ENCODE data around the gene TRIM58.

The TRIM58 gene

DNA sequence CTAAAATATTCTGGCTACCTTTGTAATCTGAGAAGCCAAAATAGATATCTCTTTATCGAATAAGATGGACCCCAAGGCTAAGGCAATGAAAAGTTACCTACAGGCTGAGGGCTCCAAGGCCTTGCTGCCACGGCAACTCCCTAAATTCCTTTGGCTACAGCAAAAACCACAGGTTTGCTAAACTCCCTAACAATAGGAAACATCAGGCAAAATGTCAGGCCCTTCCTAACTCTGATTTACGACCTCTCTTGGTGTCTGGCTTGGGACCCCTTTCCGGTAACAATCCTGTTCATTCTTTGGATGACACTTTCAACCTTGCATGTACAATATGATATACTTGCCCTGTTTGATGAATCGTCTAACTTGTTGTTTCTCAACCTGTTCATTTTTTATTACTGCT lies 51.8 kb downstream of the TRIM58 start:
- H3K18ac ChIP-seq (ENCODE audit: low read length) = no peak overlapping the region
- H3K79me2 ChIP-seq (ENCODE audit: control insufficient read depth, insufficient read depth, low read length, poor library complexity) = no peaks in the 10 kb centered on the region
- H3K36me3 ChIP-seq (ENCODE audit: control insufficient read depth in 1 of 2, insufficient read depth in 2 of 2, low read length in 2 of 2) = no peaks in the 10 kb centered on the region
- H4K12ac ChIP-seq (ENCODE audit: low read depth, low read length) = no peak overlapping the region
- no peak overlapping the region for H2AK5ac ChIP-seq (ENCODE audit: low read length)
- no peak overlapping the region for H3K27ac ChIP-seq (ENCODE audit: low read depth, low read length)
- no peak overlapping the region for H2BK5ac ChIP-seq (ENCODE audit: low read depth, low read length, poor library complexity)
- H3K9me3 ChIP-seq (ENCODE audit: insufficient read depth, low read depth, low read length) = peaks cover 1% of the 10 kb centered on the region
- no peak overlapping the region for H2BK12ac ChIP-seq (ENCODE audit: low read length)
- no CpG with 5 or more reads among the region's 5 CpGs for WGBS (ENCODE audit: extremely low coverage, insufficient coverage, insufficient read length)
- no peak overlapping the region for H3K14ac ChIP-seq (ENCODE audit: low read length)
- H3K4me1 ChIP-seq (ENCODE audit: control insufficient read depth in 1 of 2, insufficient read depth in 2 of 2, low read length in 2 of 2) = peaks cover 2 to 7% of the 10 kb centered on the region in 2 experiments
- H3K79me1 ChIP-seq (ENCODE audit: low read length) = no peaks in the 10 kb centered on the region
- H3K9ac ChIP-seq (ENCODE audit: low read length) = no peak overlapping the region
- DNase-seq = no peak
- no peak overlapping the region for H2AFZ ChIP-seq (ENCODE audit: insufficient read depth, low read length, poor library complexity)
- H3K4me3 ChIP-seq (ENCODE audit: low read depth, low read length) = no peak overlapping the region
- no peak overlapping the region for H4K8ac ChIP-seq (ENCODE audit: low read depth, low read length)
- no peaks in the 10 kb centered on the region for H3K27me3 ChIP-seq (ENCODE audit: insufficient read depth, low read length)
- no peak overlapping the region for H2BK120ac ChIP-seq (ENCODE audit: insufficient read depth, low read length, poor library complexity)
- H3K23ac ChIP-seq (ENCODE audit: low read length) = no peak overlapping the region
- no peak overlapping the region for H3K4me2 ChIP-seq (ENCODE audit: low read length)
- H3K4ac ChIP-seq (ENCODE audit: low read depth, low read length) = no peak overlapping the region
- H4K91ac ChIP-seq (ENCODE audit: low read depth, low read length) = no peak overlapping the region

DNA sequence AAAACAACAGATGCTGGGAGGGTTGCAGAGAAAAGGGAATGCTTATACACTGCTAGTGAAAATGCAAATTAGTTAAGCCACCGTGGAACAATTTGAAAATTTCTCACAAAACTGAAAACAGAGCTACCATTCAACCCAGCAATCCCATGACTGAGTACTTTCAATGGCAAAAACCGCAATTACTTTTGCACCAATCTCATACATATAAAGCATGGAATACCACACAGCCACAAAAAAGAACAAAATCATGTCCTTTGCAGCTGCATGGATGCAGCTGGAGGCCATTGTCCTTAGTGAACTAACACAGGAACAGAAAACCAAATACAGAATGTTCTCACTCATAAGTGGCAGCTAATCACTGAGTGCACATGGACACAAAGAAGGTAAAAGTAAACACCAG lies 56.8 kb downstream of the TRIM58 start:
- no peak overlapping the region for H3K4ac ChIP-seq (ENCODE audit: low read depth, low read length)

DNA sequence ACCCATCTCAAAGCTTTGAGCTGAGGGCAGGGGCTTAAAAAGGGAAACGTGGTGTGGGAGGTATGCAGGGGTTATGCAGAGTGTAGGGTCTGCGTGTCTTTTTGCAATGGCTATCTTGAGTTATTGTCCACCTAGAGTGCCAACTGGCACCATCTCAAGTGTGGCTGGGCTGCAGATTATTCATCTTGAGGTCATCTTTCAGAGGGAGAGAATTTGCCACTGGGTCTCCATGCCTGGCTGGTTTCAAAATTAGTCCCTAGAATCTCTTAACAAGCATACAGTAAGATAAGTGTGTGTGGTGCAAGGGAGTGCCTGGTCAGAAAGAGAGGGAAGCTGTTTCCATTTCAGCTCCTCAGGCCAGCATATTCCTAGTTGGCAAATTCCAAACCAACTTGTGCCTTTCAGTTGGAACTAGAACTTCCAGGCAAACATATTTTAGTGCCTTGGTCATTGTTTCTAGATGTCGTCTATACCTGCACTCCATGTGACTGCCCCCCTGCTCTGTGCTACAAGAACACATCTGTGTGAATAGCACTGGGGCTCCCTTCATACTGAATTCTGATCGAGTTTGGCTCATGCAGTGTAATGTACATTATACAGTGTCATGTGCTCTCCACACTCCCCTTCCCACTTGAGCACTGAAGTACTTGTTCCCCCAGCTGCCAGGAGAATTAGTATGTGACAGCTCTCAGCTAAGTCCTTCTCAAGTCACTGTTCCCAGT lies 58.1 kb downstream of the TRIM58 start:
- no peak overlapping the region for H4K12ac ChIP-seq (ENCODE audit: low read depth, low read length)
- no peak overlapping the region for H4K8ac ChIP-seq (ENCODE audit: low read depth, low read length)
- H3K4me3 ChIP-seq (ENCODE audit: low read depth, low read length) = no peak overlapping the region
- no peak overlapping the region for H4K91ac ChIP-seq (ENCODE audit: low read depth, low read length)
- no peak overlapping the region for H2BK5ac ChIP-seq (ENCODE audit: low read depth, low read length, poor library complexity)
- no peak overlapping the region for H3K27ac ChIP-seq (ENCODE audit: low read depth, low read length)
- H3K18ac ChIP-seq (ENCODE audit: low read length) = no peak overlapping the region
- H3K36me3 ChIP-seq (ENCODE audit: control insufficient read depth in 1 of 2, insufficient read depth in 2 of 2, low read length in 2 of 2) = no peaks in the 10 kb centered on the region
- H3K23ac ChIP-seq (ENCODE audit: low read length) = no peak overlapping the region
- no peak overlapping the region for H3K14ac ChIP-seq (ENCODE audit: low read length)
- no peaks in the 10 kb centered on the region for H3K9me3 ChIP-seq (ENCODE audit: insufficient read depth, low read depth, low read length)
- H2AFZ ChIP-seq (ENCODE audit: insufficient read depth, low read length, poor library complexity) = no peak overlapping the region
- no peaks in the 10 kb centered on the region for H3K4me1 ChIP-seq (ENCODE audit: control insufficient read depth in 1 of 2, insufficient read depth in 2 of 2, low read length in 2 of 2)
- no peak overlapping the region for H3K9ac ChIP-seq (ENCODE audit: low read length)
- no peak overlapping the region for H3K4ac ChIP-seq (ENCODE audit: low read depth, low read length)
- H3K79me1 ChIP-seq (ENCODE audit: low read length) = no peaks in the 10 kb centered on the region
- no peaks in the 10 kb centered on the region for H3K27me3 ChIP-seq (ENCODE audit: insufficient read depth, low read length)
- H2BK120ac ChIP-seq (ENCODE audit: insufficient read depth, low read length, poor library complexity) = no peak overlapping the region
- no peak overlapping the region for H2AK5ac ChIP-seq (ENCODE audit: low read length)
- WGBS (ENCODE audit: extremely low coverage, insufficient coverage, insufficient read length) = no CpG with 5 or more reads among the region's 4 CpGs
- no peak overlapping the region for H3K4me2 ChIP-seq (ENCODE audit: low read length)
- no peaks in the 10 kb centered on the region for H3K79me2 ChIP-seq (ENCODE audit: control insufficient read depth, insufficient read depth, low read length, poor library complexity)
- H2BK12ac ChIP-seq (ENCODE audit: low read length) = no peak overlapping the region
- no peak for DNase-seq

More for the DNA sequence above, 56.8 kb downstream of the TRIM58 start:
- Histone ChIP-seq H3K27me3 (ENCODE audit: insufficient read depth, low read length) (no peaks in the 10 kb centered on the region), H4K8ac (ENCODE audit: low read depth, low read length) (no peak overlapping the region), H4K91ac (ENCODE audit: low read depth, low read length) (no peak overlapping the region), H3K18ac (ENCODE audit: low read length) (no peak overlapping the region), H2BK120ac (ENCODE audit: insufficient read depth, low read length, poor library complexity) (no peak overlapping the region), H3K4me3 (ENCODE audit: low read depth, low read length) (no peak overlapping the region), H3K79me1 (ENCODE audit: low read length) (no peaks in the 10 kb centered on the region), H2BK12ac (ENCODE audit: low read length) (no peak overlapping the region), H2BK5ac (ENCODE audit: low read depth, low read length, poor library complexity) (no peak overlapping the region), H3K14ac (ENCODE audit: low read length) (no peak overlapping the region), H3K79me2 (ENCODE audit: control insufficient read depth, insufficient read depth, low read length, poor library complexity) (no peaks in the 10 kb centered on the region), H3K23ac (ENCODE audit: low read length) (no peak overlapping the region), H2AFZ (ENCODE audit: insufficient read depth, low read length, poor library complexity) (no peak overlapping the region), H3K9ac (ENCODE audit: low read length) (no peak overlapping the region), H4K12ac (ENCODE audit: low read depth, low read length) (no peak overlapping the region), H3K36me3 (ENCODE audit: control insufficient read depth in 1 of 2, insufficient read depth in 2 of 2, low read length in 2 of 2) (no peaks in the 10 kb centered on the region), H2AK5ac (ENCODE audit: low read length) (no peak overlapping the region), H3K4me2 (ENCODE audit: low read length) (no peak overlapping the region), H3K4me1 (ENCODE audit: control insufficient read depth in 1 of 2, insufficient read depth in 2 of 2, low read length in 2 of 2) (no peaks in the 10 kb centered on the region), H3K9me3 (ENCODE audit: insufficient read depth, low read depth, low read length) (no peaks in the 10 kb centered on the region), H3K27ac (ENCODE audit: low read depth, low read length) (no peak overlapping the region)
- DNase-seq = no peak
- no CpG with 5 or more reads among the region's 2 CpGs for WGBS (ENCODE audit: extremely low coverage, insufficient coverage, insufficient read length)

DNA sequence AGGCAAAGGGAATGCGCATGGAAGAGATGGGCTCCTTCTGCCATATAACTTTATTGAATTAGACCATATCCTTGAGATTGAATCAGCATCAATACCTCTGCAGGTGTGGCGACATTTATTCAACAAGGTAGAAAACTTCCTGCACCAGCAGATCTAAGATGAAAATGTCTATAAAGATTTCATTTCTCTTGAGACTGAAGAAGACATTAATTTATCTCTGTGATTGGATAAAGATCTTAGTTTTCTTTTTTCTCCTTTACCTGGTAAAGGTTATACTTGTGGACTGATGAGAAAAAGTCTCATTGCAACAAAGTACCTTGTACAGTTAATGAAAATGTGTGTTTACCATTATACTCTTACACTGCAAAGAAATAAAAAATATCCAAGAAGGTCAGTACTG lies 63.0 kb downstream of the TRIM58 start, which contains the start of gene OR2T8:
OR2T8 (plus strand) TSS at position 301 of the 400 bp plus-strand sequence. CDS start 766 bp downstream, outside the sequence.
- Histone ChIP-seq H3K23ac (ENCODE audit: low read length) (no peak within 1 kb of the TSS), H3K4ac (ENCODE audit: low read depth, low read length) (no peak within 1 kb of the TSS), H4K12ac (ENCODE audit: low read depth, low read length) (no peak within 1 kb of the TSS), H2BK120ac (ENCODE audit: insufficient read depth, low read length, poor library complexity) (no peak within 1 kb of the TSS), H2AFZ (ENCODE audit: insufficient read depth, low read length, poor library complexity) (no peak within 1 kb of the TSS), H2AK5ac (ENCODE audit: low read length) (no peak within 1 kb of the TSS), H3K18ac (ENCODE audit: low read length) (no peak within 1 kb of the TSS), H3K4me2 (ENCODE audit: low read length) (no peak within 1 kb of the TSS), H3K36me3 (ENCODE audit: control insufficient read depth in 1 of 2, insufficient read depth in 2 of 2, low read length in 2 of 2) (no peaks in the 10 kb centered on the region), H3K27me3 (ENCODE audit: insufficient read depth, low read length) (no peaks in the 10 kb centered on the region), H3K79me2 (ENCODE audit: control insufficient read depth, insufficient read depth, low read length, poor library complexity) (no peaks in the 10 kb centered on the region), H3K27ac (ENCODE audit: low read depth, low read length) (no peak within 1 kb of the TSS), H3K14ac (ENCODE audit: low read length) (no peak within 1 kb of the TSS), H3K9me3 (ENCODE audit: insufficient read depth, low read depth, low read length) (no peaks in the 10 kb centered on the region), H2BK12ac (ENCODE audit: low read length) (no peak within 1 kb of the TSS), H2BK5ac (ENCODE audit: low read depth, low read length, poor library complexity) (no peak within 1 kb of the TSS), H3K79me1 (ENCODE audit: low read length) (no peaks in the 10 kb centered on the region), H4K91ac (ENCODE audit: low read depth, low read length) (no peak within 1 kb of the TSS), H3K4me1 (ENCODE audit: control insufficient read depth in 1 of 2, insufficient read depth in 2 of 2, low read length in 2 of 2) (no peaks in the 10 kb centered on the region), H4K8ac (ENCODE audit: low read depth, low read length) (no peak within 1 kb of the TSS), H3K9ac (ENCODE audit: low read length) (no peak within 1 kb of the TSS), H3K4me3 (ENCODE audit: low read depth, low read length) (no peak within 1 kb of the TSS)
- no CpG with 5 or more reads among the region's 2 CpGs for WGBS (ENCODE audit: extremely low coverage, insufficient coverage, insufficient read length)
- no peak for DNase-seq

Data from trophoblast cell (in vitro differentiated cells and primary cell).